DND-41 (cell line): ENCODE data around the gene CELF1.

ENCODE experiments used
- ATAC-seq: fragments of 200-7000 bp; cut with Tn5 transposase; 3 replicates; pipeline ENCODE4 v1.9.1; 2021; ENCODE audit warnings: low read depth; ENCODE audit not compliant: insufficient read depth
- DNase-seq: peaks from one replicate; pipeline ENCODE4 v3.0.0-alpha.2; 2020
- H2AFZ ChIP-seq: 2 replicates; pipeline ENCODE4 v1.6.0; 2012; ENCODE audit warnings: low read depth, low read length
- H3K27ac ChIP-seq: 2 replicates; pipeline ENCODE4 v1.5.1; 2012; ENCODE audit warnings: low read length, inconsistent platforms
- H3K27me3 ChIP-seq: fragments of 200-600 bp; sonication (generic); 2 replicates; pipeline ENCODE4 v1.6.0; 2012; ENCODE audit warnings: low read length, mild to moderate bottlenecking, inconsistent platforms; ENCODE audit not compliant: insufficient read depth, poor library complexity
- H3K36me3 ChIP-seq: 2 replicates; pipeline ENCODE4 v1.5.1; 2012; ENCODE audit warnings: low read length, inconsistent platforms; ENCODE audit not compliant: insufficient read depth
- H3K4me1 ChIP-seq: 2 replicates; pipeline ENCODE4 v1.5.1; 2012; ENCODE audit warnings: mild to moderate bottlenecking, low read length; ENCODE audit not compliant: insufficient read depth
- H3K4me2 ChIP-seq: 2 replicates; pipeline ENCODE4 v1.6.0; 2012; ENCODE audit warnings: mild to moderate bottlenecking, moderate library complexity, low read length, inconsistent platforms; ENCODE audit not compliant: insufficient read depth
- H3K4me3 ChIP-seq, 2 experiments: fragments of 200-600 bp in 1 of 2; shearing (Covaris generic) in 1 of 2; 2 replicates each; pipeline ENCODE4 v1.5.1; 2012 to 2016; ENCODE audit warnings: inconsistent platforms in 2 of 2, low read length in 2 of 2, mild to moderate bottlenecking in 2 of 2, low read depth in 1 of 2, moderate library complexity in 1 of 2
- H3K79me2 ChIP-seq: 2 replicates; pipeline ENCODE4 v1.6.0; 2012; ENCODE audit warnings: low read length, inconsistent platforms; ENCODE audit not compliant: insufficient read depth
- H3K9ac ChIP-seq: 2 replicates; pipeline ENCODE4 v1.6.0; 2012; ENCODE audit warnings: low read depth, mild to moderate bottlenecking, inconsistent platforms, low read length, moderate library complexity
- H3K9me3 ChIP-seq: 2 replicates; pipeline ENCODE4 v1.5.1; 2012; ENCODE audit warnings: low read length, moderate library complexity, mild to moderate bottlenecking, inconsistent platforms; ENCODE audit not compliant: insufficient read depth, severe bottlenecking
- H4K20me1 ChIP-seq: 2 replicates; pipeline ENCODE4 v1.6.0; 2012; ENCODE audit warnings: low read length; ENCODE audit not compliant: insufficient read depth
- EZH2 ChIP-seq: IDR thresholded peaks from 3 replicates; pipeline ENCODE4 v1.6.1; 2012; ENCODE audit warnings: borderline replicate concordance, low read depth, mild to moderate bottlenecking, moderate library complexity, low read length, inconsistent platforms; ENCODE audit not compliant: severe bottlenecking
- TF ChIP-seq, protein P1 (sequence below): IDR thresholded peaks from 2 replicates; pipeline ENCODE4 v1.5.1; 2012; ENCODE audit warnings: borderline replicate concordance, low read length, moderate library complexity, mild to moderate bottlenecking; ENCODE audit not compliant: poor library complexity, severe bottlenecking; ENCODE audit errors: extremely low read depth

The CELF1 gene

GRCh38 chr11:47573321-47573720 is 20.4 kb upstream of the CELF1 start:
- no peak; the same call in 2 of the 3 replicates for ATAC-seq
- Histone ChIP-seq H3K9me3 (no peaks in the 10 kb centered on the region), H3K4me3 (no peak overlapping the region), H3K27me3 (no peaks in the 10 kb centered on the region), H3K27ac (no peak overlapping the region), H4K20me1 (peaks cover 13% of the 10 kb centered on the region; the same call in 1 of the 2 replicates), H3K4me1 (peaks cover 19% of the 10 kb centered on the region), H3K36me3 (peaks cover 86% of the 10 kb centered on the region), H3K9ac (no peak overlapping the region), H2AFZ (no peak overlapping the region), H3K79me2 (peaks cover 77% of the 10 kb centered on the region), H3K4me2 (0 out of 2 replicates have a peak overlapping the region, but pooled peaks have one; percentile 19)
- TF ChIP-seq, protein P1, sequence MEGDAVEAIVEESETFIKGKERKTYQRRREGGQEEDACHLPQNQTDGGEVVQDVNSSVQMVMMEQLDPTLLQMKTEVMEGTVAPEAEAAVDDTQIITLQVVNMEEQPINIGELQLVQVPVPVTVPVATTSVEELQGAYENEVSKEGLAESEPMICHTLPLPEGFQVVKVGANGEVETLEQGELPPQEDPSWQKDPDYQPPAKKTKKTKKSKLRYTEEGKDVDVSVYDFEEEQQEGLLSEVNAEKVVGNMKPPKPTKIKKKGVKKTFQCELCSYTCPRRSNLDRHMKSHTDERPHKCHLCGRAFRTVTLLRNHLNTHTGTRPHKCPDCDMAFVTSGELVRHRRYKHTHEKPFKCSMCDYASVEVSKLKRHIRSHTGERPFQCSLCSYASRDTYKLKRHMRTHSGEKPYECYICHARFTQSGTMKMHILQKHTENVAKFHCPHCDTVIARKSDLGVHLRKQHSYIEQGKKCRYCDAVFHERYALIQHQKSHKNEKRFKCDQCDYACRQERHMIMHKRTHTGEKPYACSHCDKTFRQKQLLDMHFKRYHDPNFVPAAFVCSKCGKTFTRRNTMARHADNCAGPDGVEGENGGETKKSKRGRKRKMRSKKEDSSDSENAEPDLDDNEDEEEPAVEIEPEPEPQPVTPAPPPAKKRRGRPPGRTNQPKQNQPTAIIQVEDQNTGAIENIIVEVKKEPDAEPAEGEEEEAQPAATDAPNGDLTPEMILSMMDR: no peak
- TF ChIP-seq EZH2: no peak
- DNase-seq: no peak

GRCh38 chr11:47572715-47573255 is 19.9 kb upstream of the CELF1 start:
- ATAC-seq (no peak; the same call in 2 of the 3 replicates), DNase-seq (no peak)
- Histone ChIP-seq H3K79me2 (peaks cover 76% of the 10 kb centered on the region), H2AFZ (no peak overlapping the region), H3K27me3 (no peaks in the 10 kb centered on the region), H3K9me3 (no peaks in the 10 kb centered on the region), H3K27ac (no peak overlapping the region), H3K9ac (no peak overlapping the region), H4K20me1 (peaks cover 13% of the 10 kb centered on the region; the same call in 1 of the 2 replicates), H3K4me2 (no peak overlapping the region), H3K36me3 (peaks cover 86% of the 10 kb centered on the region), H3K4me1 (peaks cover 14% of the 10 kb centered on the region), H3K4me3 (no peak overlapping the region)
- TF ChIP-seq EZH2: no peak
- TF ChIP-seq, protein P1: no peak

DNA sequence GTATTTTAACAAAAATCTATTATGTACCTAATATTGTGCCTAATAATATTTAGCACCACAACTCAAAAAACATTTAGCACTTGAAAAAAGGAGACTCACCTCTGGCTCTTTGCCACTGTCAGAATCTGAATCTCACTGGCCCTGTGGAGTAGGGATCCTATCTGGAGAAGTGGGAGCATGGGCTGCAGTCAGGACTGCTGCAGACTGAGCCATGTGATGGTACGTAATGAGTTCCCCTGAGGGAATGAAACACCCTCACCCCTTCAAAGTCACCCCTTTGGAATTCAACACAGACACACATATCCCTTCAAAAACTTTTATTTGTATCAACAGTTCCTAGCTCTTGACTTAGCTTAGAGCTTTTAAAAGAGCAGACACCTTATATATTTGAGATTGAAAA is 19.0 kb upstream of the CELF1 start:
- H3K36me3 ChIP-seq: peaks cover 77% of the 10 kb centered on the region
- ATAC-seq: no peak
- H3K79me2 ChIP-seq: peaks cover 76% of the 10 kb centered on the region

More for the DNA sequence above, 19.0 kb upstream of the CELF1 start:
- Histone ChIP-seq H3K27ac (no peak overlapping the region), H3K4me3 (no peak overlapping the region), H3K4me2 (no peak overlapping the region), H3K27me3 (no peaks in the 10 kb centered on the region), H3K9ac (no peak overlapping the region), H2AFZ (no peak overlapping the region), H3K4me1 (peaks cover 14% of the 10 kb centered on the region), H3K9me3 (no peaks in the 10 kb centered on the region), H4K20me1 (peaks cover 13% of the 10 kb centered on the region; the same call in 1 of the 2 replicates)
- no peak for TF ChIP-seq EZH2
- TF ChIP-seq, protein P1: no peak
- no peak for DNase-seq
